Measurements from ENCODE around the gene UBXN1.
"Not testable (repeated sequence)": the region's sequence is repeated elsewhere in the genome, so short reads cannot be mapped to it uniquely, and the experiment has no call there.

The UBXN1 gene

GRCh38 chr11:62680825-62681240, 2.0 kb upstream of the UBXN1 start:
- Histone ChIP-seq H3K9ac (ENCODE audit: low read length) (no peak overlapping the region), H3K4me1 (ENCODE audit: control insufficient read depth, insufficient read depth, low read length) (peaks cover 7% of the 10 kb centered on the region), H3K9me3 (ENCODE audit: control insufficient read depth, low read length) (no peaks in the 10 kb centered on the region), H3K27me3 (ENCODE audit: control insufficient read depth, insufficient read depth, low read length) (no peaks in the 10 kb centered on the region), H3K36me3 (ENCODE audit: control insufficient read depth, insufficient read depth, low read length) (no peaks in the 10 kb centered on the region), H3K4me3 (ENCODE audit: low read length) (no peak overlapping the region)

DNA sequence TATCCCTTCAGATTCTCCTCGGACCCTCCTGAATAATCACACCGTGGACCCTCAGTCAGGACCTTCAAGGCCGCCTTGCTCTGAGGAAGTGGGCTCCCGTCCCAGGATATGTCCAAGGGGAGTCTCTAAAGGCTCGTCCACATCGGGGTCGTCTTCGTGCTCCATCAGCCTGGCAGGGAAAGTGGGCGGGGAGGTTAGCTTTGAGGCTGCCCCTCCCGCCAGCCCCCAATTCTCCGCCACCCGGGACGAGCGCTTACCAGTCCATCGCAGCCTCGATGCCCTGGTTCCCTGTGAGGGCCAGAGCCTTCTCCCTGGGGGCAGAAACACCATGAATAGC, 472 bp downstream of the UBXN1 start:
- Histone ChIP-seq H3K36me3 (ENCODE audit: control insufficient read depth, insufficient read depth, low read length) (no peaks in the 10 kb centered on the region), H3K4me1 (ENCODE audit: control insufficient read depth, insufficient read depth, low read length) (peaks cover 7% of the 10 kb centered on the region), H3K9ac (ENCODE audit: low read length) (peak overlapping the region; percentile 90), H3K27me3 (ENCODE audit: control insufficient read depth, insufficient read depth, low read length) (no peaks in the 10 kb centered on the region), H3K9me3 (ENCODE audit: control insufficient read depth, low read length) (no peaks in the 10 kb centered on the region), H3K4me3 (ENCODE audit: low read length) (peak overlapping the region; percentile 84)

- Histone ChIP-seq H3K36me3 (ENCODE audit: control insufficient read depth, insufficient read depth, low read length) (no peaks in the 10 kb centered on the region), H3K27me3 (ENCODE audit: control insufficient read depth, insufficient read depth, low read length) (no peaks in the 10 kb centered on the region), H3K9me3 (ENCODE audit: control insufficient read depth, low read length) (no peaks in the 10 kb centered on the region), H3K4me3 (ENCODE audit: low read length) (peak overlapping the region; percentile 84), H3K4me1 (ENCODE audit: control insufficient read depth, insufficient read depth, low read length) (peaks cover 11% of the 10 kb centered on the region), H3K9ac (ENCODE audit: low read length) (peak overlapping the region; percentile 90)
These were observed 1.2 kb downstream of the UBXN1 start for GRCh38 chr11:62677714-62678113.

- H3K4me1 ChIP-seq (ENCODE audit: control insufficient read depth, insufficient read depth, low read length) = peaks cover 17% of the 10 kb centered on the region
- H3K4me3 ChIP-seq (ENCODE audit: low read length) = no peak overlapping the region
- no peak overlapping the region for H3K9ac ChIP-seq (ENCODE audit: low read length)
- no peaks in the 10 kb centered on the region for H3K27me3 ChIP-seq (ENCODE audit: control insufficient read depth, insufficient read depth, low read length)
- H3K36me3 ChIP-seq (ENCODE audit: control insufficient read depth, insufficient read depth, low read length) = no peaks in the 10 kb centered on the region
- no peaks in the 10 kb centered on the region for H3K9me3 ChIP-seq (ENCODE audit: control insufficient read depth, low read length)
These were observed 1.7 kb downstream of the UBXN1 start for GRCh38 chr11:62677156-62677555.

GRCh38 chr11:62676698-62677097, 2.2 kb downstream of the UBXN1 start:
- Histone ChIP-seq H3K4me1 (ENCODE audit: control insufficient read depth, insufficient read depth, low read length) (peaks cover 17% of the 10 kb centered on the region), H3K4me3 (ENCODE audit: low read length) (no peak overlapping the region), H3K36me3 (ENCODE audit: control insufficient read depth, insufficient read depth, low read length) (no peaks in the 10 kb centered on the region), H3K9me3 (ENCODE audit: control insufficient read depth, low read length) (no peaks in the 10 kb centered on the region), H3K9ac (ENCODE audit: low read length) (no peak overlapping the region), H3K27me3 (ENCODE audit: control insufficient read depth, insufficient read depth, low read length) (no peaks in the 10 kb centered on the region)

DNA sequence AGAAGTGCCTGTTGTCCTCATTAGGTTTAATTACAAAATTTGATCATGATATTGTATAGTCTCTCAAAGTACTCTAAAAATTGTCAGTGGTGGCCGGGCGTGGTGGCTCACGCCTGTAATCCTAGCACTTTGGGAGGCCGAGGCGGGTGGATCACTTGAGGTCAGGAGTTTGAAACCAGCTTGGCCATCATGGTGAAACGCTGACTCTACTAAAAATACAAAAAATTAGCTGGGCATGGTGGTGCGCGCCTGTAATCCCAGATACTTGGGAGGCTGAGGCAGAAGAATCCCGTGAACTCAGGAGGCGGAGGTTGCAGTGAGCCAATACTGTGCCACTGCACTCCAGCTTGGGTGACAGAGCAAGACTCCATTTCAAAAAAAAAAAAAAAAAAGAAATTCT, 3.5 kb downstream of the UBXN1 start:
- peaks cover 17% of the 10 kb centered on the region for H3K4me1 ChIP-seq (ENCODE audit: control insufficient read depth, insufficient read depth, low read length)
- not testable (repeated sequence) for H3K27me3 ChIP-seq (ENCODE audit: control insufficient read depth, insufficient read depth, low read length); H3K36me3 ChIP-seq (ENCODE audit: control insufficient read depth, insufficient read depth, low read length); H3K4me3 ChIP-seq (ENCODE audit: low read length); H3K9me3 ChIP-seq (ENCODE audit: control insufficient read depth, low read length); H3K9ac ChIP-seq (ENCODE audit: low read length)

DNA sequence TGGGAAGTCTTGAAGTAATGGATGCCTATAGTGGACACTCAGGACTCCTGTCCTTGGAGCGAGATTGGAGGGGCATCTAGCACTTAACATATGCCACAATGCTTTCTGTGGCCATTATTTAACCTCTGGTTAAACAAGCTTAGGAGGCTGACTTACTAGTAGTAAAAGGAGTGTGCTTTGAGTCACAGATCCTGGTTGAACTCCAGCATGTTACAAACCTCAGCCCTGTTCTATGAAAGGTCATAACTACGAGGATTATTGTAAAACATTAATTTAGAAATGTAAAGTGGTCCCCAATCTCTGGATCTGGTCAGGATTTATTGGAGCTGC, 5.7 kb downstream of the UBXN1 start:
- Histone ChIP-seq H3K9me3 (ENCODE audit: control insufficient read depth, low read length) (no peaks in the 10 kb centered on the region), H3K4me3 (ENCODE audit: low read length) (no peak overlapping the region), H3K4me1 (ENCODE audit: control insufficient read depth, insufficient read depth, low read length) (peaks cover 29% of the 10 kb centered on the region), H3K36me3 (ENCODE audit: control insufficient read depth, insufficient read depth, low read length) (no peaks in the 10 kb centered on the region), H3K9ac (ENCODE audit: low read length) (peak overlapping the region; percentile 94), H3K27me3 (ENCODE audit: control insufficient read depth, insufficient read depth, low read length) (no peaks in the 10 kb centered on the region)

GRCh38 chr11:62671608-62672389, 7.1 kb downstream of the UBXN1 start, which contains the start of the genes LBHD1 and UQCC3:
LBHD1 (minus strand) TSS chr11:62672267; CDS start chr11:62670031, 2,236 bp downstream.
UQCC3 (plus strand) TSS chr11:62671673; CDS start chr11:62671746, 73 bp downstream.
- Histone ChIP-seq H3K4me3 (ENCODE audit: low read length) (peak within 1 kb of the TSS; percentile 98), H3K9ac (ENCODE audit: low read length) (peak within 1 kb of the TSS; percentile 94), H3K36me3 (ENCODE audit: control insufficient read depth, insufficient read depth, low read length) (peaks cover 6% of the 10 kb centered on the region), H3K27me3 (ENCODE audit: control insufficient read depth, insufficient read depth, low read length) (no peaks in the 10 kb centered on the region), H3K4me1 (ENCODE audit: control insufficient read depth, insufficient read depth, low read length) (peaks cover 34% of the 10 kb centered on the region), H3K9me3 (ENCODE audit: control insufficient read depth, low read length) (no peaks in the 10 kb centered on the region)

- H3K9me3 ChIP-seq (ENCODE audit: control insufficient read depth, low read length) = no peaks in the 10 kb centered on the region
- H3K4me1 ChIP-seq (ENCODE audit: control insufficient read depth, insufficient read depth, low read length) = peaks cover 40% of the 10 kb centered on the region
- peak overlapping the region; percentile 98 for H3K4me3 ChIP-seq (ENCODE audit: low read length)
- H3K27me3 ChIP-seq (ENCODE audit: control insufficient read depth, insufficient read depth, low read length) = no peaks in the 10 kb centered on the region
- H3K36me3 ChIP-seq (ENCODE audit: control insufficient read depth, insufficient read depth, low read length) = peaks cover 8% of the 10 kb centered on the region
- peak overlapping the region; percentile 94 for H3K9ac ChIP-seq (ENCODE audit: low read length)
These were observed 7.7 kb downstream of the UBXN1 start for GRCh38 chr11:62671236-62671607.

DNA sequence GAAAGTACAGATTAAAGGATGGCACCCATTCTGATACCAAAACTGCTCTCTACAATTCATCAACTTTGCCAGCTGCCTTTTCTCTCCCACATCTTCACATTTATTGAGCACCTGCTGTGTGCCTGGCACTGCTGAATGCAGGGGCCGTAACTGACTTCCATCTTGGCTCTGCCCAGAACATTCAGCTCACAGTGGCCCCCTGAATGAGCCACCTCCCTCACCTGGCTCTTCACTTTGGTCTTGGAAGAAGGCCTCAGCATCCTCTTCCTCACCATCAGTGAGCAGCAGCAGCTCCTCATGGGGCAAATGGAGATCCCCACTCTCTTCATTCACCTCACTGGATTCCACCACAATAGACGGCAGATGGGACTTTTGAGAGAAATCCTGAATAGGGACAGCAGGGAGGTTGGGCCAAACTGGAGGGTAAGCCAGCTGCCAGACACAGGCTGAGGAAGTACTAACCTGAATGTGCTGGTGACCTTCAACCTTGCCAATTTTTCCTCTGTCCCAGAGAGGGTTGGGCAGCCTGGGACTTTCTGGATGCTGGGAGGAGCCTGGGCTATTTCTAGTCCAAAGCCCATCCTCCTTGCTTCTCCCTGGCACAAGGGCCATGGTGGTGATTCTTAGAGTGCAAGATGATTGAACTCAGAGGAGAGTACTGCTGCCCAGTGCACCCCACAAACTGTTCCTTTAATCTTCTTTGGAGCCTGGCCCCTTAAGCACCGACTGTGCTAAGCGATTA, 9.3 kb downstream of the UBXN1 start:
- Histone ChIP-seq H3K4me1 (ENCODE audit: control insufficient read depth, insufficient read depth, low read length) (peaks cover 43% of the 10 kb centered on the region), H3K36me3 (ENCODE audit: control insufficient read depth, insufficient read depth, low read length) (peaks cover 11% of the 10 kb centered on the region), H3K4me3 (ENCODE audit: low read length) (no peak overlapping the region), H3K9me3 (ENCODE audit: control insufficient read depth, low read length) (no peaks in the 10 kb centered on the region), H3K9ac (ENCODE audit: low read length) (peak overlapping the region; percentile 17), H3K27me3 (ENCODE audit: control insufficient read depth, insufficient read depth, low read length) (no peaks in the 10 kb centered on the region)

- H3K36me3 ChIP-seq (ENCODE audit: control insufficient read depth, insufficient read depth, low read length) = peaks cover 11% of the 10 kb centered on the region
- no peaks in the 10 kb centered on the region for H3K27me3 ChIP-seq (ENCODE audit: control insufficient read depth, insufficient read depth, low read length)
- H3K4me1 ChIP-seq (ENCODE audit: control insufficient read depth, insufficient read depth, low read length) = peaks cover 39% of the 10 kb centered on the region
- H3K9ac ChIP-seq (ENCODE audit: low read length) = peak overlapping the region; percentile 79
- H3K9me3 ChIP-seq (ENCODE audit: control insufficient read depth, low read length) = no peaks in the 10 kb centered on the region
- no peak overlapping the region for H3K4me3 ChIP-seq (ENCODE audit: low read length)
These were observed 11.4 kb downstream of the UBXN1 start for GRCh38 chr11:62667460-62667859.

DNA sequence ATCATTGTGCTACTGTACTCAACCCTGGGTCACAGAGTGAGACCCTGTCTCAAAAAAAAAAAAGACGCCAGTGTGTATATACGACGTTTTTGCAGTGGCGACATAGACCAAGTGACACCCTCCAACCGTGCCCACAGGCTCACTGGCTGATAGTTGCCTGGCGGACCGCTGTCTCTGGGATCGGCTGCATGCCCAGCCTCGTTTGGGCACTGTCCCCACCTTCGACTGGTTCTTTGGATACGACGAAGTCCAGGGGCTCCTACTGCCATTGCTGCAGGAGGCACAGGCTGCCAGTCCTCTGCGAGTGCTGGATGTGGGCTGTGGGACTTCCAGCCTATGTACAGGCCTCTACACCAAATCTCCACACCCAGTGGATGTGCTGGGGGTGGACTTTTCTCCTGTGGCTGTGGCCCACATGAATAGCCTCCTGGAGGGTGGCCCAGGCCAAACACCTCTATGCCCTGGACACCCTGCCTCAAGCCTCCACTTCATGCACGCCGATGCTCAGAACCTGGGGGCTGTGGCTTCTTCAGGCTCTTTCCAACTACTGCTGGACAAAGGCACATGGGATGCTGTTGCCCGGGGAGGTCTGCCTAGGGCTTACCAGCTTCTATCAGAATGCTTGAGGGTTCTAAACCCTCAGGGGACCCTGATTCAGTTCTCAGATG, 12.5 kb downstream of the UBXN1 start:
- H3K4me3 ChIP-seq (ENCODE audit: low read length) = peak overlapping the region; percentile 96
- H3K27me3 ChIP-seq (ENCODE audit: control insufficient read depth, insufficient read depth, low read length) = no peaks in the 10 kb centered on the region
- H3K36me3 ChIP-seq (ENCODE audit: control insufficient read depth, insufficient read depth, low read length) = peaks cover 11% of the 10 kb centered on the region
- no peaks in the 10 kb centered on the region for H3K9me3 ChIP-seq (ENCODE audit: control insufficient read depth, low read length)
- peaks cover 36% of the 10 kb centered on the region for H3K4me1 ChIP-seq (ENCODE audit: control insufficient read depth, insufficient read depth, low read length)
- H3K9ac ChIP-seq (ENCODE audit: low read length) = peak overlapping the region; percentile 79

All from mucosa of stomach (tissue), 1 donor.